Measurements from ENCODE around the gene HOXD13. TPM values are rescaled to one million over a fixed set of nuclear protein-coding genes. Genes with fewer than 3 reads are reported as not detected.
A peak's percentile ranks its signal among the peaks of the same experiment; 100 is the strongest.

Gene HOXD13
- total and polyA plus RNA-seq, 2 experiments from 2014 or later: not detected

GRCh38 chr2:176068419-176068832 is 24.1 kb upstream of the HOXD13 start:
- no peaks in the 10 kb centered on the region for H3K9me2 ChIP-seq (ENCODE audit: insufficient read depth)

GRCh38 chr2:176071330-176072291 is 20.9 kb upstream of the HOXD13 start:
- Histone ChIP-seq H3K9me2 (ENCODE audit: insufficient read depth) (no peaks in the 10 kb centered on the region), H3K4me2 (peak overlapping the region; percentile 64; the same call in 1 of the 2 replicates), H3K36me3 (ENCODE audit: insufficient read depth) (no peaks in the 10 kb centered on the region; the same call in 1 of the 2 replicates), H3K27me3 (ENCODE audit: insufficient read depth) (peaks cover 100% of the 10 kb centered on the region), H3F3A (replicated peaks; ENCODE audit: low read depth) (peaks cover 16% of the 10 kb centered on the region), H4K20me1 (replicated peaks; ENCODE audit: insufficient read depth) (peaks cover 29% of the 10 kb centered on the region), H3K4me1 (ENCODE audit: insufficient read depth) (peaks cover 32% of the 10 kb centered on the region), H2AFZ (no peak overlapping the region), H3K27ac (ENCODE audit: low read depth) (no peak overlapping the region), H3K79me2 (replicated peaks; ENCODE audit: insufficient read depth) (no peaks in the 10 kb centered on the region), H3K4me3 (peak overlapping the region; percentile 35; the same call in 1 of the 2 replicates)
- Mint-ChIP-seq H3K4me3 (peak overlapping the region; percentile 37; the same call in 1 of the 3 replicates), H3K9me3 (no peaks in the 10 kb centered on the region; the same call in 2 of the 3 replicates), H3K4me1 (peaks cover 27% of the 10 kb centered on the region; the same call in 2 of the 3 replicates), H3K36me3 (ENCODE audit: low read depth) (no peaks in the 10 kb centered on the region; the same call in 2 of the 3 replicates), H3K27me3 (ENCODE audit: insufficient read depth, low read depth, poor library complexity) (peaks cover 100% of the 10 kb centered on the region), H3K27ac (no peak overlapping the region)
- ATAC-seq: no peak; the same call in 2 of the 3 replicates
- peak; percentile 39 for DNase-seq (ENCODE audit: low spot score)
- TF ChIP-seq EZH2phosphoT487 (IDR thresholded peaks at IDR 0.05; ENCODE audit: unreplicated experiment): peak; percentile 70
- no peak for TF ChIP-seq CREB1 (CRISPR knock-in tag; IDR thresholded peaks at IDR 0.05; ENCODE audit: low read depth)
- TF ChIP-seq, protein P1, sequence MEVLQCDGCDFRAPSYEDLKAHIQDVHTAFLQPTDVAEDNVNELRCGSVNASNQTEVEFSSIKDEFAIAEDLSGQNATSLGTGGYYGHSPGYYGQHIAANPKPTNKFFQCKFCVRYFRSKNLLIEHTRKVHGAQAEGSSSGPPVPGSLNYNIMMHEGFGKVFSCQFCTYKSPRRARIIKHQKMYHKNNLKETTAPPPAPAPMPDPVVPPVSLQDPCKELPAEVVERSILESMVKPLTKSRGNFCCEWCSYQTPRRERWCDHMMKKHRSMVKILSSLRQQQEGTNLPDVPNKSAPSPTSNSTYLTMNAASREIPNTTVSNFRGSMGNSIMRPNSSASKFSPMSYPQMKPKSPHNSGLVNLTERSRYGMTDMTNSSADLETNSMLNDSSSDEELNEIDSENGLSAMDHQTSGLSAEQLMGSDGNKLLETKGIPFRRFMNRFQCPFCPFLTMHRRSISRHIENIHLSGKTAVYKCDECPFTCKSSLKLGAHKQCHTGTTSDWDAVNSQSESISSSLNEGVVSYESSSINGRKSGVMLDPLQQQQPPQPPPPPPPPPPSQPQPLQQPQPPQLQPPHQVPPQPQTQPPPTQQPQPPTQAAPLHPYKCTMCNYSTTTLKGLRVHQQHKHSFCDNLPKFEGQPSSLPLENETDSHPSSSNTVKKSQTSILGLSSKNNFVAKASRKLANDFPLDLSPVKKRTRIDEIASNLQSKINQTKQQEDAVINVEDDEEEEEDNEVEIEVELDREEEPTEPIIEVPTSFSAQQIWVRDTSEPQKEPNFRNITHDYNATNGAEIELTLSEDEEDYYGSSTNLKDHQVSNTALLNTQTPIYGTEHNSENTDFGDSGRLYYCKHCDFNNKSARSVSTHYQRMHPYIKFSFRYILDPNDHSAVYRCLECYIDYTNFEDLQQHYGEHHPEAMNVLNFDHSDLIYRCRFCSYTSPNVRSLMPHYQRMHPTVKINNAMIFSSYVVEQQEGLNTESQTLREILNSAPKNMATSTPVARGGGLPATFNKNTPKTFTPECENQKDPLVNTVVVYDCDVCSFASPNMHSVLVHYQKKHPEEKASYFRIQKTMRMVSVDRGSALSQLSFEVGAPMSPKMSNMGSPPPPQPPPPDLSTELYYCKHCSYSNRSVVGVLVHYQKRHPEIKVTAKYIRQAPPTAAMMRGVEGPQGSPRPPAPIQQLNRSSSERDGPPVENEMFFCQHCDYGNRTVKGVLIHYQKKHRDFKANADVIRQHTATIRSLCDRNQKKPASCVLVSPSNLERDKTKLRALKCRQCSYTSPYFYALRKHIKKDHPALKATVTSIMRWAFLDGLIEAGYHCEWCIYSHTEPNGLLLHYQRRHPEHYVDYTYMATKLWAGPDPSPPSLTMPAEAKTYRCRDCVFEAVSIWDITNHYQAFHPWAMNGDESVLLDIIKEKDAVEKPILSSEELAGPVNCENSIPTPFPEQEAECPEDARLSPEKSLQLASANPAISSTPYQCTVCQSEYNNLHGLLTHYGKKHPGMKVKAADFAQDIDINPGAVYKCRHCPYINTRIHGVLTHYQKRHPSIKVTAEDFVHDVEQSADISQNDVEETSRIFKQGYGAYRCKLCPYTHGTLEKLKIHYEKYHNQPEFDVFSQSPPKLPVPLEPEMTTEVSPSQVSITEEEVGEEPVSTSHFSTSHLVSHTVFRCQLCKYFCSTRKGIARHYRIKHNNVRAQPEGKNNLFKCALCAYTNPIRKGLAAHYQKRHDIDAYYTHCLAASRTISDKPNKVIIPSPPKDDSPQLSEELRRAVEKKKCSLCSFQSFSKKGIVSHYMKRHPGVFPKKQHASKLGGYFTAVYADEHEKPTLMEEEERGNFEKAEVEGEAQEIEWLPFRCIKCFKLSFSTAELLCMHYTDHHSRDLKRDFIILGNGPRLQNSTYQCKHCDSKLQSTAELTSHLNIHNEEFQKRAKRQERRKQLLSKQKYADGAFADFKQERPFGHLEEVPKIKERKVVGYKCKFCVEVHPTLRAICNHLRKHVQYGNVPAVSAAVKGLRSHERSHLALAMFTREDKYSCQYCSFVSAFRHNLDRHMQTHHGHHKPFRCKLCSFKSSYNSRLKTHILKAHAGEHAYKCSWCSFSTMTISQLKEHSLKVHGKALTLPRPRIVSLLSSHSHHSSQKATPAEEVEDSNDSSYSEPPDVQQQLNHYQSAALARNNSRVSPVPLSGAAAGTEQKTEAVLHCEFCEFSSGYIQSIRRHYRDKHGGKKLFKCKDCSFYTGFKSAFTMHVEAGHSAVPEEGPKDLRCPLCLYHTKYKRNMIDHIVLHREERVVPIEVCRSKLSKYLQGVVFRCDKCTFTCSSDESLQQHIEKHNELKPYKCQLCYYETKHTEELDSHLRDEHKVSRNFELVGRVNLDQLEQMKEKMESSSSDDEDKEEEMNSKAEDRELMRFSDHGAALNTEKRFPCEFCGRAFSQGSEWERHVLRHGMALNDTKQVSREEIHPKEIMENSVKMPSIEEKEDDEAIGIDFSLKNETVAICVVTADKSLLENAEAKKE (CRISPR knock-in tag; IDR thresholded peaks at IDR 0.05): no peak
- TF ChIP-seq CTCF (conservative IDR thresholded peaks at IDR 0.05; ENCODE audit: low read depth in 2 of 2): no peak

More at GRCh38 chr2:176068419-176068832, 24.1 kb upstream of the HOXD13 start:
- TF ChIP-seq EZH2 (IDR thresholded peaks at IDR 0.05; ENCODE audit: low read depth, unreplicated experiment) (peak; percentile 88), CTCF (conservative IDR thresholded peaks at IDR 0.05; ENCODE audit: low read depth in 2 of 2) (no peak)
- peaks cover 8% of the 10 kb centered on the region; the same call in 1 of the 2 replicates for H3F3A ChIP-seq (replicated peaks; ENCODE audit: low read depth)
- no peak overlapping the region for H3K27ac ChIP-seq (ENCODE audit: low read depth)
- Mint-ChIP-seq H3K27me3 (ENCODE audit: insufficient read depth, low read depth, poor library complexity) (peaks cover 97% of the 10 kb centered on the region), H3K27ac (no peak overlapping the region), H3K9me3 (no peaks in the 10 kb centered on the region), H3K36me3 (ENCODE audit: low read depth) (no peaks in the 10 kb centered on the region; the same call in 2 of the 3 replicates), H3K4me1 (peaks cover 30% of the 10 kb centered on the region), H3K4me3 (peak overlapping the region; percentile 62; the same call in 2 of the 3 replicates)
- H4K20me1 ChIP-seq (replicated peaks; ENCODE audit: insufficient read depth): peaks cover 12% of the 10 kb centered on the region
- H3K4me1 ChIP-seq (ENCODE audit: insufficient read depth): peaks cover 30% of the 10 kb centered on the region
- peaks cover 100% of the 10 kb centered on the region for H3K27me3 ChIP-seq (ENCODE audit: insufficient read depth)
- peak; percentile 5; the same call in 1 of the 3 replicates for ATAC-seq
- DNase-seq (ENCODE audit: low spot score): peak; percentile 42
- peak overlapping the region; percentile 56 for H3K4me3 ChIP-seq
- H3K79me2 ChIP-seq (replicated peaks; ENCODE audit: insufficient read depth): no peaks in the 10 kb centered on the region
- no peaks in the 10 kb centered on the region; the same call in 1 of the 2 replicates for H3K36me3 ChIP-seq (ENCODE audit: insufficient read depth)
- no peak overlapping the region for H2AFZ ChIP-seq
- peak overlapping the region; percentile 89 for H3K4me2 ChIP-seq
